ENCODE data around the gene GORAB.
A peak's percentile ranks its signal among the peaks of the same experiment; 100 is the strongest.

GORAB gene

GRCh38 chr1:170545476-170545875 is 13.5 kb downstream of the GORAB start:
- H3K4me3 ChIP-seq = no peak overlapping the region
- no peaks in the 10 kb centered on the region for H3K9me3 ChIP-seq (ENCODE audit: low read depth, low read length)
- H3K27ac ChIP-seq = no peak overlapping the region
- H3K9ac ChIP-seq (ENCODE audit: insufficient read length) = no peak overlapping the region
- DNase-seq (ENCODE audit: low read depth, low spot score) = no peak
- TF ChIP-seq POLR2AphosphoS5 (IDR thresholded peaks at IDR 0.05; ENCODE audit: borderline replicate concordance, low read depth, low read length) = no peak
- TF ChIP-seq FOXP2 (optimal IDR thresholded peaks at IDR 0.05; ENCODE audit: control extremely low read depth, extremely low read length, insufficient read depth) = no peak
- TF ChIP-seq EZH2 (IDR thresholded peaks at IDR 0.05) = no peak
- H3K36me3 ChIP-seq (ENCODE audit: insufficient read depth, low read length) = peaks cover 95% of the 10 kb centered on the region

- Histone ChIP-seq H3K9me3 (ENCODE audit: low read depth, low read length) (no peaks in the 10 kb centered on the region), H3K27ac (no peak overlapping the region), H3K4me3 (no peak overlapping the region), H3K9ac (ENCODE audit: insufficient read length) (no peak overlapping the region), H3K36me3 (ENCODE audit: insufficient read depth, low read length) (peaks cover 96% of the 10 kb centered on the region)
- TF ChIP-seq FOXP2 (optimal IDR thresholded peaks at IDR 0.05; ENCODE audit: control extremely low read depth, extremely low read length, insufficient read depth) = no peak
- no peak for TF ChIP-seq POLR2AphosphoS5 (IDR thresholded peaks at IDR 0.05; ENCODE audit: borderline replicate concordance, low read depth, low read length)
- no peak for TF ChIP-seq EZH2 (IDR thresholded peaks at IDR 0.05)
- DNase-seq (ENCODE audit: low read depth, low spot score) = no peak
Measured at GRCh38 chr1:170547255-170547654, 15.3 kb downstream of the GORAB start.

DNA sequence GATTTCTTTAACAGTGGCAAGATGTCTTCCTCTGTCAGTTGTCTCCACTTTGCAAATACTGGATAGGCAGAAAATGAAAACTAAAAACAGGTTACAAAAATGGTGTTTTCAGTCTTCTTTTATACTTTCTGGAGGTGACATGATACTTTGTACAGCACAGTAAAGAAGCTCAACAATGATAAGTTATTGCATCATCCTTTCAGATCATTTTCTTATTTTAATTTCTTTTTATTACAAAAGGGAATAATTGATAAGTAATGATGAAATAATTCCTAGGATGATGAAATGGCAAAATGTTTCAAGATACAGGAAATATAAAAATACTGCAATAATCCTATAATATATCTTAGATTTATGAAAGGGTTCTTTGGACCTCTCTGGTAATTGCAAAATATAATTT is 16.5 kb downstream of the GORAB start:
- H3K36me3 ChIP-seq (ENCODE audit: insufficient read depth, low read length) = peaks cover 94% of the 10 kb centered on the region
- H3K27ac ChIP-seq = peak overlapping the region; percentile 48; the same call in 1 of the 2 replicates
- H3K9me3 ChIP-seq (ENCODE audit: low read depth, low read length) = no peaks in the 10 kb centered on the region
- TF ChIP-seq POLR2AphosphoS5 (IDR thresholded peaks at IDR 0.05; ENCODE audit: borderline replicate concordance, low read depth, low read length) (no peak), EZH2 (IDR thresholded peaks at IDR 0.05) (no peak), FOXP2 (optimal IDR thresholded peaks at IDR 0.05; ENCODE audit: control extremely low read depth, extremely low read length, insufficient read depth) (no peak)
- no peak overlapping the region for H3K4me3 ChIP-seq
- H3K9ac ChIP-seq (ENCODE audit: insufficient read length) = no peak overlapping the region
- DNase-seq (ENCODE audit: low read depth, low spot score) = no peak

GRCh38 chr1:170555370-170555769 is 23.4 kb downstream of the GORAB start:
- Histone ChIP-seq H3K27ac (no peak overlapping the region), H3K9me3 (ENCODE audit: low read depth, low read length) (no peaks in the 10 kb centered on the region), H3K9ac (ENCODE audit: insufficient read length) (no peak overlapping the region), H3K4me3 (no peak overlapping the region), H3K36me3 (ENCODE audit: insufficient read depth, low read length) (peaks cover 36% of the 10 kb centered on the region)
- DNase-seq (ENCODE audit: low read depth, low spot score) = no peak
- TF ChIP-seq FOXP2 (optimal IDR thresholded peaks at IDR 0.05; ENCODE audit: control extremely low read depth, extremely low read length, insufficient read depth) (no peak), EZH2 (IDR thresholded peaks at IDR 0.05) (no peak), POLR2AphosphoS5 (IDR thresholded peaks at IDR 0.05; ENCODE audit: borderline replicate concordance, low read depth, low read length) (no peak)

- DNase-seq (ENCODE audit: low read depth, low spot score) = no peak
- Histone ChIP-seq H3K27ac (no peak overlapping the region), H3K4me3 (no peak overlapping the region), H3K9me3 (ENCODE audit: low read depth, low read length) (no peaks in the 10 kb centered on the region), H3K36me3 (ENCODE audit: insufficient read depth, low read length) (peaks cover 23% of the 10 kb centered on the region), H3K9ac (ENCODE audit: insufficient read length) (no peak overlapping the region)
- no peak for TF ChIP-seq EZH2 (IDR thresholded peaks at IDR 0.05)
- TF ChIP-seq FOXP2 (optimal IDR thresholded peaks at IDR 0.05; ENCODE audit: control extremely low read depth, extremely low read length, insufficient read depth) = no peak
- TF ChIP-seq POLR2AphosphoS5 (IDR thresholded peaks at IDR 0.05; ENCODE audit: borderline replicate concordance, low read depth, low read length) = no peak
Measured at GRCh38 chr1:170556917-170557316, 25.0 kb downstream of the GORAB start.

DNA sequence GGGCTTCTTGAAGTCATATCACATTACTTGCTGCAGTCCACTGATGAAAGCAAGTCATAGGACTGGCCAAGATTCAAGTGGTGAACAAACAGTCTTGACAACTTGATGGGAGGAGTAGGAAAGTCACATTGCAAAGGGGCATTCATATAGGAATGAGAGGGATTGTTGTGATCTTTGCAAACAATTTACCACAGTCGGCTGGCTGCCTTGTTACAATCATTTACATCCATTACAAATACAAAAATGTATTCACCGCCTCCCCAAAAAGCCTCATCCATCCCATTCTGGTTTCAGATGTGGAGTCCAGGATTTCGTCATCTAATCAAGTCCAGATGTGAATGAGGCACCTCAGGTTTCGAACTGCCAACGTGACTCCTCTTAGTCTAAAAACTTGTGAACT is 26.8 kb downstream of the GORAB start:
- TF ChIP-seq EZH2 (IDR thresholded peaks at IDR 0.05) = no peak
- TF ChIP-seq POLR2AphosphoS5 (IDR thresholded peaks at IDR 0.05; ENCODE audit: borderline replicate concordance, low read depth, low read length) = no peak
- no peak for TF ChIP-seq FOXP2 (optimal IDR thresholded peaks at IDR 0.05; ENCODE audit: control extremely low read depth, extremely low read length, insufficient read depth)
- Histone ChIP-seq H3K9ac (ENCODE audit: insufficient read length) (no peak overlapping the region), H3K4me3 (no peak overlapping the region), H3K9me3 (ENCODE audit: low read depth, low read length) (no peaks in the 10 kb centered on the region), H3K36me3 (ENCODE audit: insufficient read depth, low read length) (peaks cover 9% of the 10 kb centered on the region; the same call in 1 of the 2 replicates), H3K27ac (no peak overlapping the region)
- no peak for DNase-seq (ENCODE audit: low read depth, low spot score)

DNA sequence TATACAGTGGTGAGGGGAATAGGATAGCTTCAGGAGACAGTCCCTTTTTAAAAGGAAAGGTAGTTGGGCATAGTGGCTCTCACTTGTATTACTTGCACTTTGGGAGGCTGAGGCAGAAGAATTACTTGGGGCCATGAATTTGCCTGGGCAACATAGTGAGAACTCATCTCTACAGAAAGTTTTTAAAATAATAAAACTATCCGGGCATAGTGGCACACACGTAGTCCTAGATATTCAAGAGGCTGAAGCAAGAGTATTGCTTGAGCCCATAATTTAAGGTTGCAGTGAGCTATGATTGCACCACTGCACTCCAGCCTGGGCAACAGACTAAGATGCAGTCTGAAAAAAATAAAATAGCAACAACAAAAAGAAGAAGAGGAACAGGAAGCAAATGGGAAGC is 27.2 kb downstream of the GORAB start:
- Histone ChIP-seq H3K27ac (no peak overlapping the region), H3K9me3 (ENCODE audit: low read depth, low read length) (no peaks in the 10 kb centered on the region), H3K4me3 (no peak overlapping the region), H3K36me3 (ENCODE audit: insufficient read depth, low read length) (peaks cover 4% of the 10 kb centered on the region; the same call in 1 of the 2 replicates), H3K9ac (ENCODE audit: insufficient read length) (no peak overlapping the region)
- no peak for TF ChIP-seq EZH2 (IDR thresholded peaks at IDR 0.05)
- TF ChIP-seq POLR2AphosphoS5 (IDR thresholded peaks at IDR 0.05; ENCODE audit: borderline replicate concordance, low read depth, low read length) = no peak
- no peak for DNase-seq (ENCODE audit: low read depth, low spot score)

DNA sequence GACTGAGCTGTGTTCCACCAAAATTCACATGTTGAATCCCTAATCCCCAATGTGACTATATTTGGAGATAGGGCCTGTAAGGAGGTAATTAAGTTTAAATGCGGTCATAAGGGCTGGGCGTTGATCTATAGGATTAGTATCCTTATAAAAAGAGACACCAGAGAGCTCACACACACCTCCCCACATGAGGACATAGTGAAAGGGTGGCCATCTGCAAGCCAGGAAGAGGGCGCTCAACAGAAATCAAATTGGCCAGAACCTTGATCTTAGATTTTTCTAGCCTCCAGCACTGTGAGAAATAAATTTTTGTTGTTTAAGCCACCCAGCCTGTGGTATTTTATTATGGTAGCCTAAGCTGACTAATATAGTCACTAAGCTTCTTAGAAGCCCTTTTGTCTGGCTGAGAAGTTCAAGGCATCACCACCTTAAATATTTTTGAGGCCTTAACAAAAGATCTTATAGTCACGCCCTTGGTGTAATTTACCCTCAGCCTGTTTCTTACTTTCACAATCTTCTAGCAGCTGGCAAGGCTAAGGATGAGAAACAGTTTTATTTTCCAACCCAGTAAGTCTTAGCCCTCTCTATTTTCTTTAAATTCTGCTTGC is 28.8 kb downstream of the GORAB start:
- Histone ChIP-seq H3K36me3 (ENCODE audit: insufficient read depth, low read length) (0 out of 2 replicates have a peak, but pooled peaks cover 3% of the 10 kb centered on the region), H3K9me3 (ENCODE audit: low read depth, low read length) (no peaks in the 10 kb centered on the region), H3K27ac (no peak overlapping the region), H3K9ac (ENCODE audit: insufficient read length) (no peak overlapping the region), H3K4me3 (no peak overlapping the region)
- DNase-seq (ENCODE audit: low read depth, low spot score) = no peak
- TF ChIP-seq POLR2AphosphoS5 (IDR thresholded peaks at IDR 0.05; ENCODE audit: borderline replicate concordance, low read depth, low read length) (no peak), EZH2 (IDR thresholded peaks at IDR 0.05) (no peak), FOXP2 (optimal IDR thresholded peaks at IDR 0.05; ENCODE audit: control extremely low read depth, extremely low read length, insufficient read depth) (no peak)
